Endothelial cell of umbilical vein (primary cell): ENCODE measurements around the gene NANOS3. TPM values are rescaled to one million over a fixed set of nuclear protein-coding genes. Genes with fewer than 3 reads are reported as not detected.

Source experiments
- BruUV-seq: library from RNA; stranded (reverse); fragments of 400-500 nt; replicated peaks from 2 replicates; lab custom pipeline; 2021; lab: Mats Ljungman, UMichigan
- CTCF ChIA-PET: fragments of 300-600, 350-600 bp; sonication (Branson Sonifier 250); formaldehyde crosslinking; loops from one replicate; lab custom pipeline; 2021; ENCODE audit warnings: antibody characterized with exemption, inconsistent platforms; lab: Charles Lee
- POLR2A ChIA-PET: fragments of 300-600, 350-600 bp; sonication (Branson Sonifier 250); formaldehyde crosslinking; loops from one replicate; lab custom pipeline; 2021; ENCODE audit warnings: antibody characterized with exemption, inconsistent platforms; lab: Charles Lee
- DNase-seq: peaks from one replicate; pipeline ENCODE4 v3.0.0-alpha.2; 2011; ENCODE audit warnings: low read depth, low spot score
- FAIRE-seq: peaks from 2 replicates; lab custom pipeline; 2011; peaks lifted over from hg19 to GRCh38; lab: Jason Lieb, UNC
- H2AFZ ChIP-seq: 2 replicates; pipeline ENCODE4 v1.6.0; 2012; ENCODE audit warnings: low read depth, low read length, control low read depth, inconsistent platforms
- H3K27ac ChIP-seq: 2 replicates; pipeline ENCODE4 v1.5.1; 2011; ENCODE audit warnings: low read depth, mild to moderate bottlenecking, control low read depth, low read length, moderate library complexity; ENCODE audit not compliant: insufficient read depth
- H3K27me3 ChIP-seq, 2 experiments: 2 replicates each; pipeline versions ENCODE4 v1.6.0 to v1.6.1; 2011; ENCODE audit warnings: low read length in 2 of 2, mixed read lengths in 1 of 2; ENCODE audit not compliant: control insufficient read depth in 2 of 2, insufficient read depth in 2 of 2
- H3K36me3 ChIP-seq, 2 experiments: 2 replicates in 1 of 2; 3 replicates in 1 of 2; pipeline ENCODE4 v1.5.1; 2011; ENCODE audit warnings: low read length in 2 of 2, mild to moderate bottlenecking in 1 of 2, moderate library complexity in 1 of 2; ENCODE audit not compliant: control insufficient read depth in 2 of 2, insufficient read depth in 2 of 2; ENCODE audit errors: extremely low read depth in 1 of 2
- H3K4me1 ChIP-seq: 3 replicates; pipeline ENCODE4 v1.5.1; 2011; ENCODE audit warnings: mild to moderate bottlenecking, low read length; ENCODE audit not compliant: control insufficient read depth, insufficient read depth; ENCODE audit errors: extremely low read depth
- H3K4me2 ChIP-seq: 2 replicates; pipeline ENCODE4 v1.6.1; 2011; ENCODE audit warnings: low read length, control low read depth, mixed read lengths; ENCODE audit not compliant: insufficient read depth
- H3K4me3 ChIP-seq, 3 experiments: fragments of 200-600 bp in 1 of 3; sonication (generic), shearing (Covaris generic) in 1 of 3; replicated peaks in 1 of 3; 2 replicates each; pipeline ENCODE4 v1.5.1; 2011 to 2016; ENCODE audit warnings: control low read depth in 3 of 3, low read length in 3 of 3, mild to moderate bottlenecking in 2 of 3, inconsistent platforms in 1 of 3, low read depth in 1 of 3, moderate library complexity in 1 of 3; ENCODE audit not compliant: insufficient read depth in 1 of 3
- H3K79me2 ChIP-seq: 2 replicates; pipeline ENCODE4 v1.6.0; 2012; ENCODE audit warnings: low read length, inconsistent platforms; ENCODE audit not compliant: control insufficient read depth, insufficient read depth
- H3K9ac ChIP-seq: replicated peaks from 2 replicates; pipeline ENCODE3; 2011; ENCODE audit warnings: low read length, control low read depth; ENCODE audit not compliant: insufficient read depth; ENCODE audit errors: extremely low read depth
- H3K9me1 ChIP-seq: replicated peaks from 3 replicates; pipeline ENCODE4 v1.6.0; 2011; ENCODE audit warnings: mild to moderate bottlenecking, low read length; ENCODE audit not compliant: control insufficient read depth, insufficient read depth; ENCODE audit errors: extremely low read depth
- H3K9me3 ChIP-seq: replicated peaks from 2 replicates; pipeline ENCODE4 v1.5.1; 2012; ENCODE audit warnings: low read length, inconsistent platforms; ENCODE audit not compliant: control insufficient read depth, insufficient read depth
- H4K20me1 ChIP-seq: replicated peaks from 2 replicates; pipeline ENCODE3; 2011; ENCODE audit warnings: mild to moderate bottlenecking, low read length; ENCODE audit not compliant: control insufficient read depth, insufficient read depth; ENCODE audit errors: extremely low read depth
- CTCF ChIP-seq, 2 donors: IDR thresholded peaks; 1 replicate in 1 of 2; 2 replicates in 1 of 2; pipeline ENCODE4 v1.5.1; 2011; ENCODE audit warnings: low read length in 2 of 2, mild to moderate bottlenecking in 2 of 2, moderate library complexity in 2 of 2, control low read depth in 1 of 2, inconsistent platforms in 1 of 2, low read depth in 1 of 2; ENCODE audit not compliant: insufficient read depth in 1 of 2; ENCODE audit errors: extremely low read depth in 1 of 2
- EZH2 ChIP-seq: IDR thresholded peaks from 2 replicates; pipeline ENCODE4 v1.6.1; 2012; ENCODE audit warnings: borderline replicate concordance, low read depth, mild to moderate bottlenecking, moderate library complexity, low read length, inconsistent platforms; ENCODE audit not compliant: severe bottlenecking
- FOS ChIP-seq: IDR thresholded peaks from 2 replicates; pipeline ENCODE4 v1.6.1; 2011; ENCODE audit warnings: mild to moderate bottlenecking, low read length, moderate library complexity, borderline replicate concordance; ENCODE audit not compliant: insufficient read depth
- GATA2 ChIP-seq: IDR thresholded peaks from 2 replicates; pipeline ENCODE4 v1.7.0; 2011; ENCODE audit warnings: low read depth, mild to moderate bottlenecking, moderate library complexity, mixed read lengths, low read length; ENCODE audit not compliant: insufficient read length, insufficient read depth
- JUN ChIP-seq: IDR thresholded peaks from 2 replicates; pipeline ENCODE4 v1.6.1; 2011; ENCODE audit warnings: borderline replicate concordance, low read depth; ENCODE audit not compliant: insufficient read length, insufficient read depth
- MAX ChIP-seq: IDR thresholded peaks from 2 replicates; pipeline ENCODE4 v1.6.1; 2011; ENCODE audit not compliant: insufficient read depth, insufficient read length
- MYC ChIP-seq: IDR thresholded peaks from one replicate; pipeline ENCODE4 v1.6.1; 2011; ENCODE audit warnings: mild to moderate bottlenecking, low read depth, low read length
- POLR2A ChIP-seq: IDR thresholded peaks from 2 replicates; pipeline ENCODE4 v1.6.1; 2012; ENCODE audit warnings: low read depth, mild to moderate bottlenecking, control low read depth, low read length
- POLR2AphosphoS5 ChIP-seq: IDR thresholded peaks from 2 replicates; pipeline ENCODE4 v1.6.1; 2012; ENCODE audit warnings: low read depth, mild to moderate bottlenecking, control low read depth, low read length, moderate library complexity; ENCODE audit not compliant: insufficient read depth
- dilution Hi-C: fragments of 300-500 bp; cut with MboI; formaldehyde crosslinking; loops from one replicate; pipeline ENCODE4 v1.15.0; 2019; ENCODE audit warnings: low sequenced_read_pairs; ENCODE audit not compliant: extremely low pct_ligation_motif_present
- intact Hi-C: fragments of 100-400 bp; cut with micrococcal nuclease; formaldehyde crosslinking; loops from one replicate; pipeline ENCODE4 v1.10.0; 2022
- polyA plus RNA-seq, 4 experiments: library from polyadenylated mRNA; depleted of rRNA in 3 of 4; stranded (reverse) in 3 of 4; unstranded in 1 of 4; fragments of >200 nt; gene quantifications; 2 replicates each; pipeline versions ENCODE4 v1.2.1 to v1.2.3, GENCODE V29; 2011 to 2012; ENCODE audit warnings: missing spikeins in 1 of 4
- total RNA-seq: library from RNA; stranded (reverse); gene quantifications from 2 replicates; pipeline ENCODE4 v1.2.3, GENCODE V29; 2021

The NANOS3 gene
- total and polyA plus RNA-seq, 2 donors (not counting 3 experiments of a cell fraction or from before 2014, with no cell fraction given): 1.0 to 4.4 TPM

GRCh38 chr19:13899912-13900584 lies 23.1 kb downstream of the NANOS3 start:
- H3K9me1 ChIP-seq: no peaks in the 10 kb centered on the region
- H3K36me3 ChIP-seq: no peaks in the 10 kb centered on the region
- intact Hi-C loops (no loop called here), dilution Hi-C loops (no loop called here)
- CTCF ChIA-PET: interaction anchor here (1.2 kb wide), 1 partner anchor 159 kb away, joined by 4 read pairs; no protein-coding TSS in a partner anchor
- H2AFZ ChIP-seq: no peak overlapping the region
- H3K4me1 ChIP-seq: no peaks in the 10 kb centered on the region
- no peak overlapping the region for H3K4me2 ChIP-seq
- H3K9me3 ChIP-seq: no peaks in the 10 kb centered on the region
- no peaks in the 10 kb centered on the region for H3K27me3 ChIP-seq
- POLR2A ChIA-PET: no interaction called here
- FAIRE-seq (no peak), DNase-seq (no peak)
- H4K20me1 ChIP-seq: no peaks in the 10 kb centered on the region
- H3K9ac ChIP-seq: no peak overlapping the region
- no peak overlapping the region for H3K27ac ChIP-seq
- TF ChIP-seq JUN (no peak), POLR2A (no peak), POLR2AphosphoS5 (no peak), GATA2 (no peak), FOS (no peak), EZH2 (no peak), MAX (no peak), MYC (no peak), CTCF (IDR thresholded peaks at IDR 0.05; ENCODE audit: extremely low read depth in 1 of 2, insufficient read depth in 1 of 2, low read depth in 1 of 2, low read length in 2 of 2) (no peak)
- BruUV-seq: no TSS peak
- no peaks in the 10 kb centered on the region for H3K79me2 ChIP-seq
- H3K4me3 ChIP-seq: no peak overlapping the region
